ENCODE results near the gene ADGRG7.

Gene ADGRG7

DNA sequence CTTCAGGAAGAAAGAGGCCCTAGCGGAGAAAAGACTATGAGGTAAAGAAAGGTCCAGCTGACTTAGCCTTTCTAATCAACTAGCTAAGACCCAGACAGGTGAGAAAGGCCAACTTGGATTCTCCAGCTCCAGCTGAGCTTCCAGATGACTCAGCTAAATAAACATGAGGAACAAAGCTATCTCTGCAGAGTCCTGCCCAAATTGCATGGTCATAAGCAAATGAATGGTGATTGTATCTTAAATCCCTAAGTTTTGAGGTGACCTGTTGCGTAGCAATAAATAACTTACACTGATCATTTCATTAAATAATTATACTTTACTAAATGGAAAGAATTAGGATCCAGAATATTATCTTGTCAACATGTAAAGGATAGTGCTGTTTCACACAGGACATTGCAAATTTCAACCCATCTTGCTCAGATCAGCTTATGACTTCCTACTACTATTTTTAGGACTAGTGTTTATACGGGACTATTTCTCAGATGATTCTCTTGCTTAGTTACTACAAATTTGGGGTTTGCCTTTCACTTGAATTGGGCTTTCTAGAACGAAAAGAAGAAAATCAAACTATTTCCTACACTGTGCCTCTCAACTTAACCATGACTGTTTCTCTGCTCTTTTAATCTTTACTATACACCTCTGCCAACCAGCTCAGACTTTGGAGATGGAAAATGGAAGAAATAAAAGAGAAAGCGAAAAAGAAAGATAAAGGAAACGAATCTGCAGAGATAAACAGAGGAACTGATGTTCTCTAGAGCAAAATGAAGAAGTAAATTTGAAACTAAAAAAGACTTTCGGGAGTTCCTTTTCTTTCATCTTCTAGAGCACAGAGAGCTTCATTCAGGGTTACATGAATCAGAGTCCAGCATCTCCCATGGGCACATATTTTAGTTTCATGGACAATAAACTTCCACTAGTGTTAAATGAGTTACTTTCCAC, 6.6 kb upstream of the ADGRG7 start:
- no peak for DNase-seq (ENCODE audit: low read depth in 2 of 2)

DNA sequence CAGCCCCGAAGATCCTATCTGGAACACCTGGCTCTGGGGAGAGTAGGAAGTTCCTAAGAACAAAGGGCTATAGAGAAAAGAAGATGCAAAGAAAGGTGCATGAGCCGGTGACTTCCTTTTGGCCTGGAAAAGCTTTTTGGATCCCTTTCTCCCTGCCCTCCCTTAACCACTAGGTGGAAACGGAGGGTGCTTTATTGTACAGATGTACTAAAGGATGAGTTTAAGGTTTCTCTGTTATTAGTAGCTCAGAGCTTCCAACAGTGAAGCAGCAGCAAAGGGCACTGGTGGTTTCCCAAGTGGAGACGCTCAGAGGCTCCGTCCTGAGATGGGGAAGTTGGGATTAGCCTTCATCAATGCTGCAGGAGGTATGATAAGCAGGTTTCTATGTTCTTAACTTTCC, 5.9 kb upstream of the ADGRG7 start:
- no peak for DNase-seq (ENCODE audit: low read depth in 2 of 2)

DNA sequence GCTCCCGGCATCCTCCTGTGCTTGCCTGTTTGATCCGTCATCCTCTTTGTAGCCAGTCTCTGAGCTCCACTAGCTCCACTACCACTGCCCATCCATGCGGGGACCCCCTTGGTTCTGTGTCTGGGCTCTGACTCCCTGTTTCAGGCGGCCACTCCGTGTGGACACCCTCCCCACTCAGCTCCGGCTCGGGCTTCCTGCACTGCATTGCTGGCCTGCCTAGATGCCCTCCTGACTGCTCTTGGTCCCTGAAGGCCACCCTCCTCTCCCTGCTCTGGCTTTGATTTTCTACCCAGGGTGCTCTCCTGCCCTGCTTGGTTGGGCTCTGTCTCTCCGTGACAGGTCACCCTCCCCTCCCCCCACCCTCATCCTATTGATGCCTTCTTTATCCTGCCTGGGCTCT, 4.0 kb upstream of the ADGRG7 start:
- DNase-seq (ENCODE audit: low read depth in 2 of 2), result no peak

DNA sequence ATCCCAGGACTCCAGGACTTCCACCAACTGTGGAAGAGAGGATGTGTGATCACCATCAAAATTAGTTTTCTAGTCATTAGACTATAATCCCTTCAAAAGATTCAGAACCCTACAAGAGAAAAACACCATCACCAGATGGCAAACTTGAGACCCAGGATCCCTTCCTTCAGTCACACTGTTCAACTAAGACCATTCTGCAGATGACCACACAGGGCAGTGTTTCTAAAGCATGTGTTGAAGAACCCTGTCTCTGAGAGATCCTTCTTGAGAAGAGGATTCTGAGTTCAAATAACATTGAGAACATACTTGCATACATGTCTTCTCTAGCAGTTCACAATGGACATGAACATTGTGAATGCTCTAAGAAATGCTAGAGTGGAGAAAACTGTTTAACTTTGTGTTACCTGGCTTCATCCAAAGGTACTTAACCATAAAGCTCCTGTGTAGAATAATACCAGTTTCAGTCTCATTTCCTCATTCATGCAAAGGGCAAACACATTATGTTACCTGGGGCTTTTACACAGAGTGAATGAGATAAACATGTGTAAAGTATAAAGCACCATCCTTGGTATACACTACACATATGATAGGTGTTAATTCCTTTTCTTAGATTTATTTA, 2.4 kb upstream of the ADGRG7 start:
- no peak for DNase-seq (ENCODE audit: low read depth in 2 of 2)

DNA sequence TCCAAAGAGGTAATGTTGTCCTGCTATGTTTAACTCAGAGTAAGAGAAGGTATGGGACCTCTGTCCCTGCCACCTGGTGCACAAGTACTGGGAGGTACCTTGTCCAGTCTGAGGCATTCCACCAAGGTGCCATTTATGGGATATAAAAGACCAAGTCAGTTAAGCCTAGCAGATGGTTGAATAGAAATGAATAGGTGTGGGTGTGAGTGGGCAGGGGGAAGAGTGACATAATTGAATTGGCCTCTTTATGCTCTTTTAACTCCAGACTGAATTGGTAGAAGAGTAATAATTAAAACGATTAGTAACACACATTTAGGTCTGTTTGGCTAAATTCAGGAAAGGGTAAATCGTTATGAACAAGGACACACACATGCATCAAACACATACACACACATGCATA, 562 bp downstream of the ADGRG7 start:
- DNase-seq (ENCODE audit: low read depth in 2 of 2), result no peak

DNA sequence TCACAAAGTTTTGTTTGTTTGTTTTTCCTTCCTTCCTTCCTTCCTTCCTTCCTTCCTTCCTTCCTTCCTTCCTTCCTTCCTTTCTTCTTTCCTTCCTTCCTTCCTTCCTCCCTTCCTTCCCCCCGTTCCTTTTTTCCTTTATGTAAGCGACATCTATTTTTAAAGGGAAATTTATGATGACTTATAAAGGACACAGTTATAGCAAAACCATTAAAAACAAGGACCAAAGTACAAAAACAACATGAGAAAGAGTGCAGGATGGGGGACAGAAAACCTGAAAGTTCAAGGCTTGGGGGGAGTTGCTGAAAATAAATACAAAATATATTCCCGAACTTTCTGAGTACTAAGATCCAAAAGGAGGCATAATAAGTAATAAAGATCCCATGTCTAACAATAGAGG, 1.8 kb downstream of the ADGRG7 start:
- DNase-seq (ENCODE audit: low read depth in 2 of 2), result no peak

DNA sequence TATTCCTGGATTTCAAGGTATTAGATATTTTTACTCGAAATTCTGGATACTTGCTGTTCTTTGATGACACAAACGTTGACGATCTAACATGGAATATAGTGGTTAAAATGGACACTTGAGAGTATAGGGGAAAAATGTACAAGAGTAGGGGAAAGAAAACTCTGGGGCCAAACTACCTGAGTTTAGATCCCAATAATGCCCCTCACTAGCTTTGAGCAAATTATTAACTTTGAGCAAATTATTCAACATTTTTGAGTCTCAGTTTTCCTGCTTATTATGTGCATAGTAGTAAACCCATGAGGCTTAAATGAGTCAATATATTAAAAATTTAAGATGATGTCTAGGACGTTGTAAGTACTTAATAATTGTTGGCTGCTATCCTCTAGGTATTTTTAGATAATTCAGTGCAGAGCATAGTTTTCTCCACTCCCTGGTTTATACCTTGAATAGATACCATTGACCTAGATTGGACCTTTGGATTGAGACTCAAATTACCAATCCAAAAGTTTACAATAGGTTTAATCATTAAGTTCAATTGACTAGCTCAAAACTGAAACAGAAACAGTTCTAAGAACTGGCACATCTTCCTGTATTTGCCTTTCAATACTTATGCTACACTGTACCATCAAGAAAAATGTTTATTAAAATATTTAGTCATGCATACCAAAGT, 4.5 kb downstream of the ADGRG7 start:
- no peak for DNase-seq (ENCODE audit: low read depth in 2 of 2)

DNA sequence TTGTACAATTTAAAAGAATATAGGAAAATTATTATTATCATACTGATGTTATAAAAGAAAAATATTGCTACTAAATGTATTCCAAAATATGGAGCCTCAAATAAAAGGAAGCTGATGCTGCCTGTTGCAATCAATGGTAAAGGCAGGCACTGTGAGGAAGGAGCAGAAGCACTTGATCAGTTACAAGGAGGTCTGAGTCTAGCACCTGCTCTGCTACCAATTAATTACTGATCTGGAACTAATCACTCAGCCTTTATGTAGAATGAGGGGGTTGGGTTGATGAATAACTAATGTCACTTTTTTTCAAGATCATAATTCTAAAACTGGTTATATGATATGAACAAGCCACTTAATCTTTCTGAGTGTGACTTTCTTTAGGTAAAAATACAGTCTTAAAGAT, 5.5 kb downstream of the ADGRG7 start:
- DNase-seq (ENCODE audit: low read depth in 2 of 2), result no peak

DNA sequence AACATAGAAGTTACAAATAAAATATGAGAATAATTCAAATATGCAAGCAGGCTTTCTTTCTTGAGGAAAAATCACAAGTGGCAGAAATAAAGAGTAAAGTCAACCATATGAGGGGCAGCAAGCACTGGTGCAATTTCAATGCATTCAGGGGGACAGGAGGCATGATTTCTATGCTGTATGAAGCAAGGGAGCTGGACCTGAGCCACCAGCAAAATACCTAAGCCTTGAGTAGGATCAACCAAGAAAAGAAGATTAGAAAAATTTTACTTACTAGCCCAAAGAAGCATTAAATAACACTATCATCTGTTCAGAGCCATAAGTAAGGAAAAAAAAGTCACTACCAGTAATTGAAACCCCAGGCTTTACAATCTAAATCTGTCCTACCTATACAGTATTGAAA, 6.3 kb downstream of the ADGRG7 start:
- DNase-seq (ENCODE audit: low read depth in 2 of 2), result no peak

DNA sequence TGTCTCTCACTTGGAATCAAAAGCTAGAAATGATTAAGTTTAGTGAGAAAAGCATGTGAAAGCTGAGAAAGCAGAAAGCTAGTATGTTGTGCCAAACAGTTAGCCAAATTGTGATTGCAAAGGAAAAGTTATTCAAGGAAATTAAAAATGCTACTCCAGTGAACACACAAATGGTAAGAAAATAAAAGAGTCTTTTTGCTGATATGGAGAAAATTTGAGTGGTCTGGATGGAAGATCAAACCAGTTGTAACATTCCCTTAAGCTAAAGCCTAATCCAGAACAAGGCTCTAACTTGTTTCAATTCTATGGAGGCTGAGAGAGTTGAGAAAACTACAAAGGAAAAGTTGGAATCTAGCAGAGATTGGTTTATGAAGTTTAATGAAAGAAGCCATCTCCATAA, 11.8 kb downstream of the ADGRG7 start:
- DNase-seq (ENCODE audit: low read depth in 2 of 2), result no peak

DNA sequence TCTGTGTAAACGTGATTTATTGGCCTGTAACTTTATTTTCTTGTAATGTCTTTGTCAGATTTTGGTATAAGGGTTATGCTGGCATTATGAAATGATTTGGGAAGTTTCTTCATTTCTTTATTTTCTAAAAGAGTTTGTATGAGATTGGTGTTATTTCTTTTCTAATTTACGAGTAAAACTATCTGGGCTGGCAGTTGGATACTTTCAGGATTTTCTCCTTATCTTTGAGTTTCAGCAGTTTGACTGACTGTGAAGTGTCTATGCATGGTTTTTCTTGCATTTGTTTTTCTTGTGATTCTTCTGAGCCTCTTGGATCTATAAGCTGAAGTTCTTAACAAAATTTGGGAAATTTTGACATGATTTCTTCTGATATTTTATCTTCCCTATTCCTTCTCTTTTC, 18.1 kb downstream of the ADGRG7 start:
- no peak for DNase-seq (ENCODE audit: low read depth in 2 of 2)

DNA sequence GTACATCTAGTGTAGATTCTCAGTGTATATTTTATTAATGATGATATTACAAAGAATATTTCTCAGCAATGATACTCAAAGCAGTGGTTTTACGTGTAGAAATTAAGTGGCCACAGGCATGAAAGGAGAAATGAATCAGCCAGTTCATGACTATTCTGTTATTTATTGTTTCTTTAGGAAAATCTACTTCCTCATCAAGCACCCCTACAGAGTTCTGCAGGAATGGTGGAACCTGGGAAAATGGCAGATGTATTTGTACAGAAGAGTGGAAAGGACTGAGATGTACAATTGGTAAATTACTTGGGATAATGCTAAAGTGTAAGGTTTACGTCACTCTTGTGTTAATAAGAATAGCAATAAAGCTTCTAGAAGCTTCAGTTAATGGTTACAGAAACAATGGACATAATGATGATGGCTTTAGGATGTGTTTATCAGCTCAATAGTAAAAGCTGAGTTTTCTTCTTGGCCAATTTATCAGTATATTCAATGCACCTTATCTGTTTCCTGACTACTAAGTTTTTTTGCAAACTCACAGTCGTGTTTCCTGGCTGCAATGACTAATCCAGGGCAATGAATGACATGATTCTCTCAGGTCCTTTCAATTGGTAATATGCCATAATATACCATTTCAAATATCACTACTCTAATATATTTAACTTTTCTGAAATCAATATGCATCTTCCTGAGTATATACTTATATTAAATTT, 20.2 kb downstream of the ADGRG7 start:
- no peak for DNase-seq (ENCODE audit: low read depth in 2 of 2)

DNA sequence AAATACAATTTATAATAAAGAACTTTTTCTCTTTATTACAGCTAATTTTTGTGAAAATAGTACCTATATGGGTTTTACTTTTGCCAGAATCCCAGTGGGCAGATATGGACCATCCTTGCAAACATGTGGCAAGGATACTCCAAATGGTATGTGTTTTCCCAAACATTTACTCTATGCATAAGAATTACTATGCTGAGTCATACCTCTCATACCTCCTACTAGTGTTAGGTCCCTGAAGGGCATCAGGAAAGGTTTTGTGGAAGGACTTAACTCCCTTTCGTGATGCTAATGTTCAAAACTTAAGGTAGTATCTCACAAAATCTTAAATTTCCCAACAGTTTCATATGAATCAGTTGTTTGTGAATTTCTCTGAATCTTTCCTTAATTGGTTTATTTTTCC, 21.3 kb downstream of the ADGRG7 start:
- DNase-seq (ENCODE audit: low read depth in 2 of 2), result no peak

DNA sequence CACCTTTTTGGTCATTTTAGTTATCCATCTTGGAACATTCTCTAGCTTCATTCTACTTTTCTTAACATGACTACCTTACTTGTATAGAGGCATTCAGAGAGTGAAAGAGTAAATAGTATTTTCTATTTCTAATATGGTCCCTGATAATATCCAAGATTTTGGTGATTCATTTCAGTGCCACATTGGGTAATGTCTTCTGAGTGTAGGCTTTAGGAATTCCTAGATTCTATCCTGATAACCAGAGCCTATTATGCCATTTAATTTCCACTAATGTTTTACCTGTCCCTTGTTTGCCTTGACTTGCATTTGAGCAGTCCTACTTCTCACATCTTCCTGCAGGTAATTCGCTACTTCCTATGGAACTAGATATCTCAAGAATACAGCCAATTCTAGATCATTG, 21.8 kb downstream of the ADGRG7 start:
- no peak for DNase-seq (ENCODE audit: low read depth in 2 of 2)

DNA sequence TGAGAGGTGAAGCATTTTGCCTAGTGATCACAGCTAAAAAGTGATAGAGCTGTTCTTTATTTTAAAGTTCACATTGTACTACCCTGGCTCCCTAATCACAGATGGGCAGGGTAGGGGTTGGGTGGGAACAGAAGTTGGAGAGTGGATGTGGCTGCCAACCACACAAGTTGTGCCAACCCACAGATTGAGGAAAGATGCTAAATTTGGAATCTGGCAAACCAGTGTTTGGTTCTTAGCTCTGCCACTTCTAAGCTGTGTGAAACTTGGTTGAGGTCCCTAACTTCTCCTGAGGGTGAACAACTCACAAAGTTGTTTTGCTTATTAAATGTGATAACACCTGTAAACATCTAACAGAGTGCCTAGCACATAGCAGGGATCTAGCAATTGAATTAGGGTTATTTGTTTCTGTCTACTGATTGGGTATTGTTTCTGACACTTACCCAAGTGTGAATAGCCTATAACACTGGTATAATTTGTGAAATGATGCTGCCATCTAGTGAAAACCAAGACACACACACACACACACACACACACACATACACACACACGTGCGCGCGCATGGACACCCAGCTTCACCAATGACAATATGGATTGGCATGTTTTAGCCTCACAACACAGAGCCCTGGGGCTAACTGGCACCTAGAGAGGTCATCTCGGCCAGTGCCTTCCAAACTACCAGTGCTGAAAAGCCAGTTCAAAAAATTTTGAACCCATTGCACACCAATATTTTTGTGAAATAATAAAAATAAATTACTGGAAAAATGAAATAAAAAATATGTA, 25.3 kb downstream of the ADGRG7 start:
- DNase-seq (ENCODE audit: low read depth in 2 of 2), result no peak

DNA sequence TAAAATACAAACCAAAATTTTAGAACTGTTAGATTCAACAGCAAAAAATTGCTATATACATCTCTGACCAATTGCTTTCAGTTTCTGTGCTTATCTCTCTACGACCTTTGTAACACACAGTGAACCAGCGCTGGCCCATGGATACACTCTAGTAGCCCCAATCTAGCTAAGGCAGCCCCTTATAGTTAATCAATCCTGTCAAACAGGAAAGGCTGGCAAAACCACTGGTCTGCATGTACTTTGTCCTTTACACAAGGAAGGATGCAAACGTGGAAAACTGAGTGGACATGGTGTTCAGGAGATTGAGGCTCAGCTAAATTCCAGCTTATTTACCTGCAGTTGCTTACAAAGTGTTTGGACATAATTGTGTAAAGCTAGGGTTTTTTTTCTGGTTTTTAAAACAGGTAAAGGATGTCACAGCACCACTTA, 25.9 kb downstream of the ADGRG7 start:
- no peak for DNase-seq (ENCODE audit: low read depth in 2 of 2)

DNA sequence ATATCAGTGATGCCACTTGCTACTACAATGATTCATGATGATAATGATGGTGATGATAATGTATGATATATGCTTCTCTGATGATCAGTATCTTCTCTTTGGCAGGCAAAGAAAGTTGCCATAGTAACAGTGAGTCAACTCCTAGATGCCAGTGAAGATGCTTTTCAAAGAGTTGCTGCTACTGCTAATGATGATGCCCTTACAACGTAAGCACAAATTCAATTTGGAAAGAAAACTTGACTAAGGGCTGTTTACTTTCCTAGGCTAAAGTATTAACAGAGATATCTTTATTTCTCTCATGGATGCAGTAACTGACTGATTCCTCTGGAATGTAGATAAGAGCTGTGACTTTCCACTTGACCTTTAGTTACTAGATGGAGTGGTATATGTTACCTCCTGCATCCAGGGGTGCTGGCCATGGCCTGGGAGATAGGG, 27.8 kb downstream of the ADGRG7 start:
- no peak for DNase-seq (ENCODE audit: low read depth in 2 of 2)

DNA sequence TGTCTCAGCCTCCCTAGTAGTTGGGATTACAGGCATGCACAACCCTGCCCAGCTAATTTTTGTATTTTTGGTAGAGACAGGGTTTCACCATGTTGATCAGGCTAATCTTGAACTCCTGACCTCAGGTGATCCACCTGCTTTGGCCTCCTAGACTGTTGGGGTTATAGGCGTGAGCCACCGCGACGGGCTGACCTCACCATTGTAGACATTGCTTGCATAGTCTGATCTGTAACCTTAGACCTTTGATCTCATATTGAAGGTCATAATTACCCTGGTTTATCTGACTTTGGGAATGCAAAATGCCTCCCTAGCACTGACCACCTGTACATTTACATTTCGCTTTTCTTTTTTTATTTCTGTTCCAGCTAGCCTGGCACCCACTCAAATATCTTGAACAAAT, 31.2 kb downstream of the ADGRG7 start:
- DNase-seq (ENCODE audit: low read depth in 2 of 2), result no peak

DNA sequence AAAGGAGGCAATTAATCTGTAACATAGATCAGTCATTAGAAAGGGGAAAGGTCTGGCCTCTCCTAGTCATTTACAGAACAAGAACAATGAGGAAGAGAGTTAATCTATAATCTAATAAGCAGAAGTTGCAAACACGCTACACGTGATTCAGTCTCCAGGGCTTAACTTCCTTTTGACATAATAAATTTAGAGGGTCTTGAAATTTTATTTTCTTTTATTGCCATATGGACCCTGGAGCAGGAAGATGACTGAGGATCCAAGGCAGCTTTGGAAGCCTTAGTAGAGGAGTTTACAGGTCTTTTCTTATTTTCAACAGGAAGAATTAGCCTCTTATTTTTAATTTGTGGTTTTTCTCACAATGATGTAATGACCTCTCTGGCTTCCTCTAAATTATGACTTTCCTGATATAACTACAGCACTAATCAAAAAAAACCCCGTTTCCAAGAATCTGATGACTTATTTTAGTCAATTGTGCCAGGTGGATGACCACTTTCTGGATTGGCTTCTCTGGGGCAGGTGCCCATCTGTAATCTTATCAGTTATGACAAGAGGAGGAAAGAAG, 32.2 kb downstream of the ADGRG7 start:
- no peak for DNase-seq (ENCODE audit: low read depth in 2 of 2)

DNA sequence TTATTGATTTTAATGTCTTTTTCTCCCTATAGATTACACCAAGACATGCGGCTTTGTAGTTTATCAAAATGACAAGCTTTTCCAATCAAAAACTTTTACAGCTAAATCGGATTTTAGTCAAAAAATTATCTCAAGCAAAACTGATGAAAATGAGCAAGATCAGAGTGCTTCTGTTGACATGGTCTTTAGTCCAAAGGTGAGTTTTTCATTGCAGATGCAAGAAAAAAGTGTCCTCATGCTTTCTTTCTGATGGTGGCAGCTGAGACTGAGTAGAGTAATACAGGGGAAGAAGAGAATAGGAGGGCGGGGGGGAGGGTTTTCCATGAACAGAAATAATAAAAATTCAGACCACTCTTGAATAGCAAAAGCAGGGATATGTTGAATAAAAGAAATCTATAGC, 36.5 kb downstream of the ADGRG7 start:
- no peak for DNase-seq (ENCODE audit: low read depth in 2 of 2)

DNA sequence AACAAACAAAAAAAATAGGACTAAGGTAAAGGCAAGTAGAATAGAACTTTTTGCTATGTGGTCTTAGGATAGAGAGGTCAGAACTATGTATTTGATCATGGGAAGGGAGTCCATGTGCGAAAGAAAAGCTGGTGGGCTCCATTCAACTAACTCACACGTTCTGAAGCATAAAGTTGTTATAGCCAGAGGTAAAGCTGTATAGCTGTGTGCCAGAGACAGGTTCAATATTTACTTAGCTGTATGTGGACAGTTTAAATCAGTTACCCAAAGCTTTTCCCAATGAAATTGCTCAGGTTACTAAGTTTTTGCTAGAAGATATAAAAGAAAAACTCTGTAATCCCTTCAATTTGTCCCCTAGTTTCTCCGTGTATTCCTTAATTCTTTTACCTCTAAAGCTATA, 37.8 kb downstream of the ADGRG7 start:
- no peak for DNase-seq (ENCODE audit: low read depth in 2 of 2)

All from stimulated activated CD4-positive, alpha-beta T cell treated with anti-CD3 and anti-CD28 coated beads, Interleukin-1b, Interleukin-23, amount 100 ng/mL, for 1 hour (primary cell).